ENCODE data around the gene TIMM44. TPM values are rescaled to one million over a fixed set of nuclear protein-coding genes. Genes with fewer than 3 reads are reported as not detected.

TIMM44 gene
- total and polyA plus RNA-seq, 4 donors: 17.7 to 35.8 (median 26.6) TPM

DNA sequence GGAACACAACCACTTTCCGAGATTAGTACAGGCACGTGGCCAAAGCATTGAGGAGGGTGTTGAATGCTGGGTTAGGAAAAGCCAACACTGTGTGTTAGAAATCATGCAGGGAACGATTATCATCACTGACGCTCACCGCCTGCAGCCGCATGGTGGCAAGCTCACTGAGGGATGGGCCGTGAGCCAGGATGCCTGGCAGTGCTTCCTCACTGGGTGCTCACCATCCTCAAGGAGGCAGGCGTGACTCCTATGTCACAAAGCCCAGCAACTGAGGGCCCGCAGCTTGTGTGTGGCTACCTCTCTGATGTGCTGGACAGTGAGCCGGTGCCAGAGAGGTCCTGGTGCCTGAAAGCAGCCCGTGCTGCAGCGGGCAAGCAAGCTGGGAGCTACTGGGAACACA is 30.4 kb upstream of the TIMM44 start (continued):
- TF ChIP-seq, protein P1, sequence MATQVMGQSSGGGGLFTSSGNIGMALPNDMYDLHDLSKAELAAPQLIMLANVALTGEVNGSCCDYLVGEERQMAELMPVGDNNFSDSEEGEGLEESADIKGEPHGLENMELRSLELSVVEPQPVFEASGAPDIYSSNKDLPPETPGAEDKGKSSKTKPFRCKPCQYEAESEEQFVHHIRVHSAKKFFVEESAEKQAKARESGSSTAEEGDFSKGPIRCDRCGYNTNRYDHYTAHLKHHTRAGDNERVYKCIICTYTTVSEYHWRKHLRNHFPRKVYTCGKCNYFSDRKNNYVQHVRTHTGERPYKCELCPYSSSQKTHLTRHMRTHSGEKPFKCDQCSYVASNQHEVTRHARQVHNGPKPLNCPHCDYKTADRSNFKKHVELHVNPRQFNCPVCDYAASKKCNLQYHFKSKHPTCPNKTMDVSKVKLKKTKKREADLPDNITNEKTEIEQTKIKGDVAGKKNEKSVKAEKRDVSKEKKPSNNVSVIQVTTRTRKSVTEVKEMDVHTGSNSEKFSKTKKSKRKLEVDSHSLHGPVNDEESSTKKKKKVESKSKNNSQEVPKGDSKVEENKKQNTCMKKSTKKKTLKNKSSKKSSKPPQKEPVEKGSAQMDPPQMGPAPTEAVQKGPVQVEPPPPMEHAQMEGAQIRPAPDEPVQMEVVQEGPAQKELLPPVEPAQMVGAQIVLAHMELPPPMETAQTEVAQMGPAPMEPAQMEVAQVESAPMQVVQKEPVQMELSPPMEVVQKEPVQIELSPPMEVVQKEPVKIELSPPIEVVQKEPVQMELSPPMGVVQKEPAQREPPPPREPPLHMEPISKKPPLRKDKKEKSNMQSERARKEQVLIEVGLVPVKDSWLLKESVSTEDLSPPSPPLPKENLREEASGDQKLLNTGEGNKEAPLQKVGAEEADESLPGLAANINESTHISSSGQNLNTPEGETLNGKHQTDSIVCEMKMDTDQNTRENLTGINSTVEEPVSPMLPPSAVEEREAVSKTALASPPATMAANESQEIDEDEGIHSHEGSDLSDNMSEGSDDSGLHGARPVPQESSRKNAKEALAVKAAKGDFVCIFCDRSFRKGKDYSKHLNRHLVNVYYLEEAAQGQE (IDR thresholded peaks at IDR 0.05): no peak

DNA sequence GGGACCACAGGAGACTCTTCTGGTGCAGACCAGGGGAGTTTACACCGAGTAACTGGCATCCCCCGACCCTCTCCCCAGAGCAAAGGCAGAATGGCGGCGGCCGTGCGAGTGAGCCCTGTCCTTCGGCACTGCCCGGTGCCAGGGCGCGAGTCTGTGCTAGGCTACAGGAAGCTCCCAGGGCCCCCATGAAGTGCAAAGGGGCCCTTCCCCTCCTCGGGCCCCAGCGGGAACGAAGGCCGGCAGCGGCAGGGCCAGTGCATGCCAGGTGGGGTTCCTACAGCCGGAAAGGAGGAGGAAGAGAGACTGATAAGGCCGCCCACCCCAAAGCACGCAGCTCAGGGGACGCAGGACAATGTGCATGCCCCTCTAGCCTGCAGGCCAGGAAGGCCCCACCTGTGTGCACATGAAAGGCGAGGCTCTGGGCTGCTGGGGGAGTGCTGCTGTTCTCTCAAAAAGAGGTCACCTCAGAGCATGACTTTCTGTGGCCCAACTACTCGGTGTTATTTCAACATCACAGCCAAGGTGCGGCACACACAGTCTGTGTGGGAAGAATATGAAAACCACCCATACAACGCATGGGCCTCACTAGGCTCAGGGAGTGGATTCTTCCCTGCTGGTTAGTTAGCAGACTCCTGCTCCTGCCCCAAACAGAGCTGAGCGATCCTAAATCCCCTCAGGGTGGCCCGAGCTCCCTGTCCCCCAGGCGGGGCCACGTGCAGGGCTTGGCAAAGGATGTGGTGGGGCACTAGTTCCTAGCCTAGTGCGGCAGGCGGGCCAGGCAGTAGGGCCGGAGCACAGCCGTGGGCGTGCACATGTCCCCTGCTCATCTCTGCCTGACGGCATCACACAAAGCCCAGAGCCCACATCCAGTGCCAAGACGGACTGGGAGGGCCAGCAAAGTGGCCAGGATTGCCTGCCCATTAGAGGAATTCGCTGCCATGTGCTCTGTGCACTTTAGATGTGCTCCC is 28.4 kb upstream of the TIMM44 start:
- peaks cover 3 to 36% (median 14%) of the 10 kb centered on the region in 4 donors for H3K36me3 ChIP-seq (ENCODE audit: control insufficient read depth in 4 of 4, insufficient read depth in 3 of 4, low read depth in 1 of 4, low read length in 3 of 4)
- H3K27ac ChIP-seq (ENCODE audit: low read depth in 1 of 2, low read length in 2 of 2): peak overlapping the region; percentile 57 to 58
- no peaks in the 10 kb centered on the region for H3K9me3 ChIP-seq (ENCODE audit: control insufficient read depth in 4 of 4, low read length in 3 of 4)
- no peak for DNase-seq (ENCODE audit: low spot score)
- H3K4me3 ChIP-seq (ENCODE audit: low read depth in 1 of 3, low read length in 3 of 3): no peak overlapping the region
- H3K4me1 ChIP-seq (ENCODE audit: control insufficient read depth in 4 of 4, insufficient read depth in 4 of 4, low read length in 3 of 4): peaks cover 0 to 22% (median 14%) of the 10 kb centered on the region in 4 donors
- 62% methylated on average over 35 of the region's 35 CpGs for WGBS
- no peaks in the 10 kb centered on the region for H3K27me3 ChIP-seq (ENCODE audit: control insufficient read depth in 4 of 4, insufficient read depth in 4 of 4, low read length in 3 of 4)
- H3K9ac ChIP-seq (ENCODE audit: low read depth in 1 of 2, low read length in 2 of 2): no peak overlapping the region
- TF ChIP-seq RAD21 (IDR thresholded peaks at IDR 0.05) (peak in 1 of 2 donors; percentile 36), HNF4A (conservative IDR thresholded peaks at IDR 0.05) (peak in 1 of 2 donors; percentile 22), ATF3 (IDR thresholded peaks at IDR 0.05) (no peak), RXRA (IDR thresholded peaks at IDR 0.05) (peak; percentile 63 to 76)

DNA sequence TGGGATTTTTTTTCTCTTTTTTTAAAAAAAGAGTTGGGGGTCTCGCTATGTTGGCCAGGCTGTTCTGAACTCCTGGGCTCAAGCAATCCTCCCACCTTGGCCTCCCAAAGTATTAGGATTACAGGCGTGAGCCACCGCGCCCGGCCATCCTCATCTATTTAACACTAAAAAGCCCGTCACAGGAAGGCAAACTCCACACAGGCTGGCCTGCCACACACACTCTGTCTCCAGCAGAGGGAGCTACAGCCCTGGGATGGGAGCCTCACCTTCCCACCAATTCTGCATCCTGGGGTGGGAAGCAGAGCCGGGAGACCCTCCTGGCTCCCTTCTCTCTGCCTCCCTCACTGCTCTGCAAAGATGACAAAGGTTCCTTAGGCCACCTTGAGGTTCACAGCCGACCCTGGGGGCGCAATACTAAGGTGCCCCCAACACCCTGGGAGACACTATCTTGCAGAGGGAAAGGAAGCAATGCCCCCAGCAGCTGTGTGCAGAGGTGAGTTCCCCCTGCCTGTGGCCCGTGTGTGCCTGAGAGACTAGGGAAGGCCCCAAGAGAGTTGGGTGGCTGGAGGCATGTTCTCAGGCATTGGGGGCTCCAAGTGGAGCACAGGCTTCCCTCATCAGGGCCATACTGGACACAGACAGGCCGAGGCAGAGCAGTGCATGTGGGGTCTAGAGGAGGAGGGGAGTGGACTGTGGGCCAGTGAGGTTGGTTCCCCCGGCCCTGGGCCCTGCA is 27.4 kb upstream of the TIMM44 start:
- H3K9ac ChIP-seq (ENCODE audit: low read depth in 1 of 2, low read length in 2 of 2): no peak overlapping the region
- H3K27ac ChIP-seq (ENCODE audit: low read depth in 1 of 2, low read length in 2 of 2): no peak overlapping the region
- no peaks in the 10 kb centered on the region for H3K9me3 ChIP-seq (ENCODE audit: control insufficient read depth in 4 of 4, low read length in 3 of 4)
- TF ChIP-seq RAD21 (IDR thresholded peaks at IDR 0.05) (peak; percentile 79 to 88), SP1 (IDR thresholded peaks at IDR 0.05) (no peak), FOXA2 (IDR thresholded peaks at IDR 0.05) (no peak), CTCF (IDR thresholded peaks at IDR 0.05; ENCODE audit: low read depth, low read length, missing input control) (peak; percentile 71), ATF3 (IDR thresholded peaks at IDR 0.05) (no peak)
- peak; percentile 59 for DNase-seq (ENCODE audit: low spot score)
- 72% methylated on average over 12 of the region's 12 CpGs for WGBS
- H3K36me3 ChIP-seq (ENCODE audit: control insufficient read depth in 4 of 4, insufficient read depth in 3 of 4, low read depth in 1 of 4, low read length in 3 of 4): peaks cover 3 to 44% (median 20%) of the 10 kb centered on the region in 4 donors
- H3K4me3 ChIP-seq (ENCODE audit: low read depth in 1 of 3, low read length in 3 of 3): no peak overlapping the region
- H3K27me3 ChIP-seq (ENCODE audit: control insufficient read depth in 4 of 4, insufficient read depth in 4 of 4, low read length in 3 of 4): no peaks in the 10 kb centered on the region
- H3K4me1 ChIP-seq (ENCODE audit: control insufficient read depth in 4 of 4, insufficient read depth in 4 of 4, low read length in 3 of 4): peaks cover 0 to 22% (median 14%) of the 10 kb centered on the region in 4 donors
